ENCODE measurements around the gene SLC9A3.
"Not testable (repeated sequence)": the region's sequence is repeated elsewhere in the genome, so short reads cannot be mapped to it uniquely, and the experiment has no call there.

SLC9A3 gene

GRCh38 chr5:524234-524972 is at the start of gene SLC9A3:
Gene SLC9A3, minus strand, starts transcription at chr5:524449.
- DNase-seq (ENCODE audit: low read depth in 1 of 2, low spot score in 1 of 2) = no peak

DNA sequence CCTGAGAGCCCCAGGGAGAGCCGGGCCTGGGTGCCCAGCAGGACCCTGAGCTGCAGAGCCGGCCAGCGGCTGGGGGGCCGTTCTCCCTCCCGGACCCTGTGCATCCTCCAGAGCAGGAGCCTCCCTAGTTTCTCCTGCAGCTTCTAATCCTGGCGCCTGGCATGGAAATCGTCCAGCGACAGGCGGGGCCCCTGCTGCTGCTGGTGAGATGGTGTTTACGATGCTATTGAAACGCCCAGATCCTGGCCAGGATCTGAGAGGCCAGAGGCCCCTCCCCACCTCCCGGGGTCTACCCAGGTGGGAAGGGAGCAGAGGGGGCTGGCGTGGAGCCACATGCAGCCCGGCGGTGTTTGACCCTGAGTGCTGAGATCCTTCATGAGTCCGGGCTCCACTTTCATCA is 49.7 kb upstream of the SLC9A3 start:
- DNase-seq (ENCODE audit: low read depth in 1 of 2, low spot score in 1 of 2) = no peak

DNA sequence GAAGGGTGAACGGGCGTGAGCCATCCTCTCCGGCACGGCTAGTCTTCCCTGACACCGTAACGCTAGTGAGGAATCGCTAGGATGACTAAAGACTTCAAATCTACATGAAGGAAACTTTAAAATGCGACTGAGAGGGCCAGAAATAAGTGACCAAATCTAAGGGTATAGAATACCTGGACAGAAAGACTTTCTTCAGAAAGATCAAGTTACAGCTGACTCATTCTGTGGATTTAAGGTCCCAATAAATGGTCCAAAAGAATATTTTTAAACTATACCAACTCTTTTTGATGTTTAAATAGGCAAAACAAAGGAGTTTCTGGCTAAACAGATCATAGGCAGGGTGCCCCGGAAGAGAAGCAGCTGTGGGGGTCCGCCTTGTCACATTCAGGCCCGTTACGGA is 49.0 kb upstream of the SLC9A3 start:
- no peak for DNase-seq (ENCODE audit: low read depth in 1 of 2, low spot score in 1 of 2)

GRCh38 chr5:572398-573019 is 48.3 kb upstream of the SLC9A3 start:
- DNase-seq (ENCODE audit: low read depth in 1 of 2, low spot score in 1 of 2) = no peak

DNA sequence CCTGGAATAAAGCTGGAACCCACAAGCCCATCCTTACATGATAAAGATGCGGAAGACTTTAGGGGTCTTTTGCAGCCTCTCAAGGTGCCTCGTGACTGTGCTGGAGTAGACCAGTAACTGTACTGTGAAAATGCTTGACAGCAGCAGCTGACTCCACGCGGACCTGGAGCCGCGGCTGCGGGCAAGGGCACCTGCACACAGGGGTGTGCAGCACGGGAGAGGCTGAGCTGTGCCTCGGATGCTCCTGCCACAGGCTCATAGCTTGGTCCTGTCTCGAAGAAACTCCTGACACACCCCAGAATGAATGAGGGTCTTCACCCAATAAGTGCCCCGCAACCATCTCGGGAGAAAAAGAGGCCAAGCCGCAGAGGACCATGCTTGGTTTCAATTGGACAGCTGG is 47.5 kb upstream of the SLC9A3 start:
- no peak for DNase-seq (ENCODE audit: low read depth in 1 of 2, low spot score in 1 of 2)

GRCh38 chr5:570886-571285 is 46.6 kb upstream of the SLC9A3 start:
- no peak for DNase-seq (ENCODE audit: low read depth in 1 of 2, low spot score in 1 of 2)

DNA sequence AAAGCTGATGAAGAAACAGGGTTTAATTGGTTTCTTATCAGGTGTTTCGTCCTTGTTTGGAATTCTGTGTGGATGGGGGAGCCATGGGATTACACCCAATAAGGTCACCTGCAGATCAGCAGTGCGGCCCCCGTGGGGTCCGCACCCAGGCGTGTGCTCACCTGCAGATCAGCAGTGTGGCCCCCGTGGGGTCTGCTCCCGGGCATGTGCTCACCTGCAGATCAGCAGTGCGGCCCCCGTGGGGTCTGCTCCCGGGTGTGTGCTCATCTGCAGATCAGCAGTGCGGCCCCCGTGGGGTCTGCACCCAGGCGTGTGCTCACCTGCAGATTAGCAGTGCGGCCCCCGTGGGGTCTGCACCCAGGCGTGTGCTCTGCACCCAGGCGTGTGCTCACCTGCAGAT is 46.2 kb upstream of the SLC9A3 start:
- no peak for DNase-seq (ENCODE audit: low read depth in 1 of 2, low spot score in 1 of 2)

DNA sequence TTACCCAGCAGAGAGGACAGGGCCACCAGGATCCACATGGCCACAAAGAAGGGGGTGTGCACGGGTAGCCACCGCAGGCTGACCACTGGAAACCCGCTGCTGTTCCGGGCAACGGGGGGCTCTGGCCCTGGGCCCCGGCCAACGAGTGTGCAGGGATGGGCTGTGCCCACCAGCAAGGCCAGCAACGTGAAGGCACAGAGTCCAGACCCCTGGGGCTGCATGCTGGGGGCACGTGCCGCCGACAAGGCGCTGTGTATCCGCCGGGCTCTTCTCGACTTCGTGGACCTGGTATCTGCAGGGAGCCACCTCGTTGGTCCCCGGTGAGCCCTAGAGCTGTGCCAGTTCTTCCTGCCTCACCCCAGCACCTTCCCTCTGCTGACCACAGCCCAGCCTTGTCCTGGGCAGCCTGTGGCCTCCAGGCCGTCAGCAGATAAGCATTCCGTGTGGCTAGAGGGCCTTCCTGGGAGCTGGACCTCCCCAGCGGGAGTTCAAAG is 45.7 kb upstream of the SLC9A3 start:
- DNase-seq (ENCODE audit: low read depth in 1 of 2, low spot score in 1 of 2) = no peak

GRCh38 chr5:569358-569867 is 45.2 kb upstream of the SLC9A3 start:
- no peak for DNase-seq (ENCODE audit: low read depth in 1 of 2, low spot score in 1 of 2)

- no peak for DNase-seq (ENCODE audit: low read depth in 1 of 2, low spot score in 1 of 2)
These were observed 44.6 kb upstream of the SLC9A3 start for GRCh38 chr5:568809-569208.

- no peak for DNase-seq (ENCODE audit: low read depth in 1 of 2, low spot score in 1 of 2)
These were observed 44.0 kb upstream of the SLC9A3 start for GRCh38 chr5:568061-568781.

GRCh38 chr5:567664-568060 is 43.4 kb upstream of the SLC9A3 start:
- DNase-seq (ENCODE audit: low read depth in 1 of 2, low spot score in 1 of 2) = no peak

GRCh38 chr5:566636-567309 is 42.5 kb upstream of the SLC9A3 start:
- no peak for DNase-seq (ENCODE audit: low read depth in 1 of 2, low spot score in 1 of 2)

GRCh38 chr5:565782-566440 is 41.7 kb upstream of the SLC9A3 start:
- no peak for DNase-seq (ENCODE audit: low read depth in 1 of 2, low spot score in 1 of 2)

DNA sequence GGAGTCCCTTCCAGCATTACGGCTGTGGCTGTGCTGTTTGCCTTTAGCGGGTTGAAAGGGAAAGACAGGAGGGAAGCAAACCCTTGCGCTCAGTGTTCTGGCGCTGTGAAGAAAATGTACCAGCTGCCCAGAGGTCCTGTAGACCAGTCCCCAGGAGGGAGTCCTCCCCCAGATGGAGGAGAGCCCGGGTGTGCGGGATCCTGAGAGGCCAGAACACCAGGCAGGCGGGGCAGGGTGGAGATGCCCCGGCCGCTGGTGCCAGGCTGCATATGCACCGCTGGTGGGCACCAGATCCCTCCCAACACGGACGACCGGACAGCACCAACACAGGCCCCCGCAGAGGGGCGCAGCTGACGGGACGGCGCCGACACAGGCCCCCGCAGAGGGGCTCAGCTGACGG is 37.2 kb upstream of the SLC9A3 start:
- no peak for DNase-seq (ENCODE audit: low read depth in 1 of 2, low spot score in 1 of 2)

DNA sequence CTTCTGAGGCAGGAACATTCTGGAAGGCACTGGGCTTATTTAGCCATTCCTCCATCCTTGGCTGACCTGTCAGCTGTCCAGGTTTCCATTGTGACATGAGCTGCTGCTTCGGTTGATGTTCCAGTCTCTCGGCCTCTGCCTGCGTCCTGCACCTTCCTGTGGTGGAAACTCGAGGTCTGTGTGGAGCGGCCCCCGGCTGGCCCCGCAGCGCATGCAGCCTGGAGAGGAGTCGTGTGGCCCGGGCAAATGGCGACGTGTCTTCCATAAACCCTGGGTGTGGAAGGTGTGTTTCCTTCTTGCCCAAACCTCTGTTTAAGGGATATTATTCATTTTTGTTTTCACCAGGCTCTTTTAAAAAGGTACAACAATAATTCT is 36.5 kb upstream of the SLC9A3 start:
- no peak for DNase-seq (ENCODE audit: low read depth in 1 of 2, low spot score in 1 of 2)

DNA sequence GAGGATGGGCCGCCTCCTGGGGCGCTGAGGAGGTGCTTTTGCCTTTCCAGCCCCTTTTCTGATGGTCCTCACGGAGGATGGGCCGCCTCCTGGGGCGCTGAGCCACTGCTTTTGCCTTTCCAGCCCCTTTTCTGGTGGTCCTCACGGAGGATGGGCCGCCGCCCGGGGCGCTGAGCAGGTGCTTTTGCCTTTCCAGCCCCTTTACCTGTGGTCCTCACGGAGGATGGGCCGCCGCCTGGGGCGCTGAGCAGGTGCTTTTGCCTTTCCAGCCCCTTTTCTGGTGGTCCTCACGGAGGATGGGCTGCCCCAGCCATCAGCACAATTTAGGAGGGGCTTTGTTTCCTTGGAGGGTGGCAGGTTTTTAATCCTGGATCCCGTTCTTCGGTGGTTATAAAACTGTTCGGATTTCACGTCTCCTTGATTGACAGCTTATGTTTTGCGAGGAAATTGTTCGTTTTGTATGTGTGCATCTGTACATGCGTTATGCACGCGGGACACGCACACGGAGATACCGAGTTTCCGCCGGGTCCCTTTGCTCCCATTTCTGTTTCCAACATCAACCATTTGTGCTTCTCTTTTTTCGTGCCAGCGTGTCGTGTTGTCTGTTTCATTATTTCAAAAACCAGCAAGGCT is 34.7 kb upstream of the SLC9A3 start:
- no peak for DNase-seq (ENCODE audit: low read depth in 1 of 2, low spot score in 1 of 2)

- no peak for DNase-seq (ENCODE audit: low read depth in 1 of 2, low spot score in 1 of 2)
These were observed 34.1 kb upstream of the SLC9A3 start for GRCh38 chr5:558326-558725.

GRCh38 chr5:557917-558316 is 33.7 kb upstream of the SLC9A3 start:
- not testable (repeated sequence) for DNase-seq (ENCODE audit: low read depth in 1 of 2, low spot score in 1 of 2)

- no peak for DNase-seq (ENCODE audit: low read depth in 1 of 2, low spot score in 1 of 2)
These were observed 32.7 kb upstream of the SLC9A3 start for GRCh38 chr5:556909-557441.
